GM18498 (cell line): Measurements from ENCODE around the gene LRRFIP1.
A peak's percentile ranks its signal among the peaks of the same experiment; 100 is the strongest.
"Not testable (repeated sequence)": the region's sequence is repeated elsewhere in the genome, so short reads cannot be mapped to it uniquely, and the experiment has no call there.

Source experiments
- ATAC-seq: cut with Tn5 transposase; IDR thresholded peaks from one replicate; pipeline ENCODE4 v1.9.1; 2021; ENCODE audit warnings: mild to moderate bottlenecking, moderate library complexity; ENCODE audit not compliant: unreplicated experiment

LRRFIP1 gene

GRCh38 chr2:237682151-237682550 is 54.8 kb downstream of the LRRFIP1 start:
- no peak for ATAC-seq

DNA sequence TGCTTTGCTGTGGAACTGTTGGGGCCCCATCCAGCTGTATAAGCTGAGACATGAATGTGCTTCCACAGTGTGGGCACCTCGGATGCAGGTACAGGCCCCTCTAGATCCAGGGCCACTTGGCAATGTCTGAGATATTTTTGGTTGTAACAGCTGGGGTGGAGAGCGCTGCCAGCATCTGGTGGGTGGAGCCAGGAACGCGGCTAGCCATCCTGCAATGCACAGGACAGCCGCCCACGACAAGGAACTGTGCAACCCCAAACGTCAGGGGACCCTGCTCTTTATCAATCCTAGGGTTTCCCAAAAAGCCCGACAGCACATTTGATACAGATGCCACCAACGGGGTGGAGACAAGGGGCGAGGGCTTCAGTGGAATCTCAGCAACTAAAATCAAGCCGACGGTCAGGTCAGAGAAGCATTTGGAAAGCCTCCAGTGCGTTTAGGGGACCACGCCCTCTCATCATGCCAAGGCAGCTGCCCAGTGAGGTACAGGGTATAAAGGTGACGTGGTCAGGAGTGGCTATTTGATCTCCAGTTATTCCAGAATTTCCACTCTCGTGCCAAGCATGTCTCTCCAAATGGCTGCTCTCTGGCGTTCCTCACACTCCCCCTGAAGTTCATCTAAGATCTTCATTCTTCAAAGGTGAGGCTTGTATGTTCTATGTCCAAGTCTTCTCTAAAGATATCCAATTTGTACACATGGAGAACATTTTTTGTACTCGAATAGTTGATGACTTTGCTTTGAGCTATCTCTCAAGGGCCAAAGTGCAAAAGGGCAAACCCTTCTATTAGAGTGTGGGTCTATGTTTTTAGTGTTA is 55.7 kb downstream of the LRRFIP1 start:
- no peak for ATAC-seq

DNA sequence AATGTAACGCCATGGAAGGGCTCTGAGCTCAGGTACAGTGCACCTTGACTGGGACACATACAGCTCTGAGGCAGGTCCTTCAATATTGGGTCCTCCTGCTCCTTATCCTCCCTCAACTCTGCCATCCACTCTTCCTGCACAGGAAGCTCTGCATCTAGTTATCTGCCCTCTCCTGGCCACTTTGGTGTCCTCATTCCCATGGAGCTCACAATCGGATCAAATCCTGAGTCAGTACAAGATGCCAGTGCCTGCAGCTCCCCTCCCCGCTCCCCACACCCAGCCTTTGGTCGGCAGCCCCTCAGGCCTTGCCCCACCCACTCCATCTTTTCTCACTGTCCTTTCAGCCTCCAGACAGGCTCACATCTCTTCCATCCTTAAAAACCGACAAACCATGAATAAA is 58.0 kb downstream of the LRRFIP1 start:
- no peak for ATAC-seq

GRCh38 chr2:237686659-237687136 is 59.3 kb downstream of the LRRFIP1 start:
- no peak for ATAC-seq

DNA sequence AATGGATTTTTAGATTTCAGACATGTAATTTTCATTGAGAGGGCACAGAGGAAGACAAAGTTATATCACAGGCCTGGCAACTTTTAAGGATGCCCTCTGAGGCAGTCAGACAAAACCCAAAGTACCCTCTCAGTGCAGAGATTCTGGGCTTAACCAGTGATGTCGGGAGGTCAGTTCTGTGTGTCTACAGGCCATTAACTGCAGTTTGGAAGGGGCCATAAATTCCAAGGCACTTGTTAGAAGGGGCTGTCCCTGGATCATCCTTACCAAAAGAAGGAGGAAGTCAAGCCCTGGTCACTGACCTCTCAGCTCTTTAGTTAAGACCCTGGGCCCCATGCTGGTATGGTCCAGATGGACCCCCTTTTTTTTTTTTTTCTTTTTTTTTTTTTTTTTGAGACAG is 60.7 kb downstream of the LRRFIP1 start:
- ATAC-seq, result no peak

- not testable (repeated sequence) for ATAC-seq
These were observed 61.2 kb downstream of the LRRFIP1 start for GRCh38 chr2:237688541-237688940.

- no peak for ATAC-seq
These were observed 62.1 kb downstream of the LRRFIP1 start for GRCh38 chr2:237689336-237690131.

DNA sequence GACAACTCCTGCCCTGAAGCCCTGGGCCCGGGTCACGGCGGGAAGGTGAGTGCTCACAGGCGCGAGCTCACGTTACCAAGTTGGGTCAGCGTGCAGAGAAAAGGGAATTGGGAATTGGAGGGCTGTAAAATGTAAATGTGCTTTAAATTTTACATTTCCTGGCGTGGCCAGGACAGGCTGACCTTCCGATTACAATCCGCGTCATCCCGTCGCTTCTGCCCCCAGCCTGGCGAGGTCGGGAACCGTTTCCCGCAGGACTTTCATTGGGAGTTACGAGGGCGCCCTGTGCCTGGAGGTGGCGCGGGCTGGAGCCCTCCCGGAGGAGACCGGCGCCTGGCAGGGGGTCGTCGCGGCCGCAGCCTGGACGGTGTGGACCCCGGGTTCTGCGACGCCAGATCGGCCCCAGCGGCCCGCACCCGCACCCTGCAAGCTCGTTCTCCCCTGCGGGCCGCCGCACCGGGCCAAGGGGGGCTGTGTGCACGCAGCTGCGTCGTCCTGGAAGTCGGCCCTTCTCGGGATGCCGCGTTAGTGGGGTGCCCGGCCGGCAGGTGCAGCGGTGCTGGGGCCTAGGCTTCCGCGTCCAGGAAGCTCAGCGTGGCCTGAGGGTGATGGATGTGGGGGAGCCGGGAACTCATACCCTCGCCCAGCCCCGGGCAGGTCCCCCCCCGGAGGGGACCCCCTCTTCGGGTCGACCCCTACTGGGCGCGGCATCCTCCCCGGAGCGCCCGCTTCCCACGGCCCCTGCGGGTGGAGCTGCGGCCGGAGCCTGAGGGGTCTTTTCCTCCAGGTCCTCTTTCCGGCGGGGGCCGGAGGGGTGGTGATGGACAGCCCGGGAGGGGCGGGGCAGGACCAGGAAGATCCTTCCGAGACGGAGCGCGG is 63.9 kb downstream of the LRRFIP1 start:
- peak; percentile 43 for ATAC-seq

DNA sequence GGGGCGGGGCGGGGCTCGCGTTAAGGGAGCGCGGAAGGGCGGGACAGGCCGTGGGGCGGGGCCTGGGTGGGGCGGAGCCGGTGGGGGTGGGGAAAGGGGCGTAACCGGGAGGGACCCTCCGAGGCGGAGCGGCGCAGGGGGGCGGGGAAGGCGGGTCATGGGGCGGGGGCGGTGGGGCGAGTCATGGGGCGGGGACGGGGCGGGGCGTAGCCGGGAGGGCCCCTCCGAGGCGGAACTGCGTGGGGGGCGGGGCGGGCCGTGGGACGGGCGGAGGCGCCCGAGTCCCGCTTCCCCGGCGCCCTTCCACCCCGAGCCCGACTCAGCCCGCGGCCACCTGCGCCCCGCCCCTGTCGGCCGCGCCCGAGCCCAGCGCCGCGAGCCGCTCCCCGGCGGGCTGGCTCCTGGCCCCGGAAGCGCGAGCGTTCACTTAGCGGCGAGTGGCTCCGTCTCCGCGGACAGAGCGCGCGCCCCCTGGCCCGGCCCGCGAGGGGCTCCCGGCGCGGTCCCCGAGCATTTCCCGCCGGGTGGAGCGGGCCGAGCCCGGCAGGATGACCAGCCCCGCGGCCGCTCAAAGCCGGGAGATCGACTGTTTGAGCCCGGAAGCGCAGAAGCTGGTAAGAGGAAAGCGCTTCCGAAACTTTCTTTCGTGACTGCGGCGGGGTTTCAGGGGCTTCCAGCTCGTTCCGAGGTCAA is 64.7 kb downstream of the LRRFIP1 start:
- peak; percentile 59 for ATAC-seq

DNA sequence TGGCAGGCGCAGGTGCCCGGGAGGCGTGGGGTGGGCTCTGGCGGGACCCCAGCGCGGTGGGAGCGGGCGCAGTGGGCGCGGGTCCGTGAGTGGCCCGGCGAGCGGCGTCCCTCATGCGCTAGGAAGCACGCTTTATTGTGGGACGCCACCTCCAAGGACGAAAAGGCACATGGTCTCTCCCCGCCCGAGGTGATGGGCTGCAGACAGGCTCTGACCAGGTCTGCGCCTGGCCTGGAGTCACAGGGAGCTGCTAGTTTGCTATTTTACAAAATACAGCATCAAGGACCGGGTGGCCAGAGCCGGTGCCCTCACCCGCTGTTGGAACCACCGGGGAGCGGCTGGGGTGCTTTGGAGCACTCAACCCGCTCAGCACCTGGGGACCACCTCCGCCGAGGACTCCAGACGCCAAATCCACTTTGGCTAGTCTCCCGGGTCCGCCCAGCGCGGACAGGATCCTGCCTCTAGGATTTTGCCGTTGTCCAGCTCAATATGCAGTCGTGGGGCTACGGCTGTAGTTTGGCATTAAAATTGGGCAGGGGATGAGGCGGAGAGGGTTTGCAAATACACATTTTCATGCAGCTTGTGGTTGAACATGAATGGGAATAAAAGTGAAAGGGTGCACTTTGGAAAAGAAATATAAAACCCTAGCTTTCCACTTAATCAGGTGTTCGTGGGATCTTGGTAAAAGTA is 65.4 kb downstream of the LRRFIP1 start:
- ATAC-seq, result no peak

DNA sequence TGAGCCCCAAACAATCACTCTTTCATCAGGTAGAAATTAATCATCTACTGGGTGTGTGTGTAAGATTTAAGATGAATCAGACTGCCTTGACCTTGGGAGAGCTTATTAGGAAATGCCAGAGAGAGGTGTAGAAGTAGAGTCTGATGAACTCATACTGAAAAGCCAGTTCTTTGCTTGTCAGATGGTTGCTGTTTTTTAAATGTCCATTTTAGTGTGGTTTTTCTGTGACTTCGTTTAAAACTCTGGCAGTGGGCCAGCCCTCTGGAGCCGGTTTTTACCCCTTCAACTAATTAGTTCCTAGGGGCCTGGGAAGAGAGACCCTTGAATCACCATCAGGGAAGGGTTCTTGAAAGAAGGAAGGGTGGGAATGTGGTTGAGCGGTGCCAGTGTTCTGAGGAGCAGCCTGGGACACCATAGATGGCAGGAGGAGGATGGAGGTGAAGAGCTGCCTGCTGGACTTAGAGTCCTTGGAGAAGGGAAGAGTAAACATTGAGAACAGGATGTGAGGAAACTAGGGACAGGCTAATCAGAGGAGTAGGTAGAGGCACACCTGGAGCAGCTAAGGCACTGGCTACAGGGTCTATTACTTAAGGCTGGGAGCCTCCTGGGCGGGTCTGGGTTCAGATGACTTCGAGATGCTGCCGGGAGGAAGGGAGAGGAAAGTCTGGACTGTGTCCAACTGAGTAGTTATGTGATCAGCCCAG is 66.1 kb downstream of the LRRFIP1 start:
- ATAC-seq, result no peak

- ATAC-seq, result no peak
These were observed 67.2 kb downstream of the LRRFIP1 start for GRCh38 chr2:237694415-237695194.

- ATAC-seq, result no peak
These were observed 67.9 kb downstream of the LRRFIP1 start for GRCh38 chr2:237695201-237695780.

DNA sequence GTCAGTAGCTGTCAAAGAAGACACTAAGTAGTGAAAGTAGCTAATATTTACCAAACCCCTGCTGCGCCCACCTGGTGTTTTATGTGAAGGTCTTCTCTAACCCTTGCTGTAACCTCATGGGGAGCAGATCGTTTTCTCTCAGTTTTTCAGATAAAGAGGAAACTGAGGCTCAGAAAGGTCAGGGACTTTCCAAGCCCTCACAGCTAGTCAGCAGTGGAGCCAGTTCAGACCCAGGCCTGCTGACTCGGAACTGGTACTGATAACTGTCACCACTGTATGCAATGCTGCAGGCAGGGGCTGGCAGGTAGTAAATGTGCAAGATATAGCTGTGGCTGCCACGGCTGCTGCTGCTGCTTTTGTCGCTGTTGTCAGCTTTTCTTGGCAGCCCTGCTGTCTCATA is 69.1 kb downstream of the LRRFIP1 start:
- ATAC-seq, result peak; percentile 23

DNA sequence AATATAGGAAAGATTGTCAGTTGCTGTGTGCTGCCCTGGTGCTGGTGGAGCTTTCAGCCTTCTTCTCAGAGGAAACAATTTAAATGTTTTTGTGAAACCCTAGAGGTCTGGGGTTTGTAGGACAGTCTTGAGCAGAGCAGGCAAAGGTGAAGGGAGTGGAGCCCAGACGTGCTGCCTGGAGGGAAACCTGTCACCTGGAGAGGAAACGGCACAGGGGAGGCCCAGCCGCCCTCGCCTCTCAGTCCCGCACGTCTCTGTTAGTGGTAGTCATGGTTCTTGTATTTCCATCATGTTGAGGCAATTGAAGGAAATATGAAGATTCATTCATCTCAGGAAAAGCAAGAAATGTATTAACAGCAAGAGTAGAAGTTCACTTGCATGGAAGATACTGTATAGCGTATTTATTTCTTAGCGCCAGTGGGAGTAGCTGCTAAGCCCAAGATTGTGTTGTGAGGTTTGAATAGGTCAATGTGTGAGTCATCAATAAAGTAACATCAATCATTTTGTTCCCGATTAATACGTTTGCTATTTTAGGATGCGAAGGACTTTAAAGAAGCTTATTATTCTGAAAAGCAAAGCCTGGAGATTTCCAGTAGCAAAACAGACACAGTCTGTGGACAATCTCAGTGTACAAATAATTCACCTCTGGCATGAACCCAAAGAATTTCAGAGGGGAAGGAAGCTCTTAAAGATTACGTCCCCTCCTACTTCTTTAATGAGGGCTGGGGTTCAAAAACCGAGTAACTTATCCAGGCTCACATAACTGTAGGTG is 70.4 kb downstream of the LRRFIP1 start:
- ATAC-seq, result no peak

GRCh38 chr2:237698358-237698694 is 70.9 kb downstream of the LRRFIP1 start:
- ATAC-seq, result no peak

GRCh38 chr2:237699870-237700511 is 72.6 kb downstream of the LRRFIP1 start:
- no peak for ATAC-seq
